ENCODE results near the gene CPE.

GRCh38 chr4:165481053-165481835 is 102.4 kb downstream of the CPE start:
- TF ChIP-seq EZH2 (IDR thresholded peaks at IDR 0.05; ENCODE audit: borderline replicate concordance, low read length) (no peak), CTCF (IDR thresholded peaks at IDR 0.05; ENCODE audit: low read length) (no peak)

Measured in OCI-LY1 (cell line).